Measurements from ENCODE around the gene SPA17. TPM values are rescaled to one million over a fixed set of nuclear protein-coding genes. Genes with fewer than 3 reads are reported as not detected.

Gene SPA17
- total RNA-seq, 4 donors from 2014 or later: 0.38 to 2.0 (median 0.44) TPM; not detected in 1

GRCh38 chr11:124718801-124719200 is 45.1 kb downstream of the SPA17 start:
- TF ChIP-seq POLR2A (IDR thresholded peaks at IDR 0.05) (no peak), CTCF (IDR thresholded peaks at IDR 0.05 in 4 of 5, conservative IDR thresholded peaks at IDR 0.05 in 1 of 5) (no peak)
- Histone ChIP-seq H3K9me3 (no peaks in the 10 kb centered on the region), H3K36me3 (no peaks in the 10 kb centered on the region), H3K27me3 (peaks cover 11 to 36% (median 18%) of the 10 kb centered on the region in 3 donors), H3K27ac (no peak overlapping the region), H3K4me1 (peaks cover 5 to 10% of the 10 kb centered on the region in 2 donors), H3K4me3 (no peak overlapping the region)
- in situ Hi-C loops (cut with MboI; ENCODE audit: low sequenced_read_pairs in 4 of 4): no loop called here
- ATAC-seq (no peak), DNase-seq (no peak)
- intact Hi-C loops (cut with DNase I; ENCODE audit: low total_unique reads): no loop called here

- ATAC-seq (no peak), DNase-seq (no peak)
- Histone ChIP-seq H3K27me3 (peaks cover 11 to 36% (median 22%) of the 10 kb centered on the region in 3 donors), H3K4me1 (peaks cover 5 to 10% of the 10 kb centered on the region in 2 donors), H3K4me3 (no peak overlapping the region), H3K9me3 (no peaks in the 10 kb centered on the region), H3K36me3 (no peaks in the 10 kb centered on the region), H3K27ac (no peak overlapping the region)
- TF ChIP-seq CTCF (IDR thresholded peaks at IDR 0.05 in 4 of 5, conservative IDR thresholded peaks at IDR 0.05 in 1 of 5) (no peak), POLR2A (IDR thresholded peaks at IDR 0.05) (no peak)
- intact Hi-C loops (cut with DNase I; ENCODE audit: low total_unique reads) (no loop called here), in situ Hi-C loops (cut with MboI; ENCODE audit: low sequenced_read_pairs in 4 of 4) (no loop called here)
Observed at GRCh38 chr11:124719534-124719933, 45.8 kb downstream of the SPA17 start.

- peaks cover 11 to 29% (median 20%) of the 10 kb centered on the region in 3 donors for H3K27me3 ChIP-seq
- no peak for DNase-seq
- in situ Hi-C loops (cut with MboI; ENCODE audit: low sequenced_read_pairs in 4 of 4): no loop called here
- TF ChIP-seq POLR2A (IDR thresholded peaks at IDR 0.05) (no peak), CTCF (IDR thresholded peaks at IDR 0.05 in 4 of 5, conservative IDR thresholded peaks at IDR 0.05 in 1 of 5) (no peak)
- intact Hi-C loops (cut with DNase I; ENCODE audit: low total_unique reads): no loop called here
- no peaks in the 10 kb centered on the region for H3K36me3 ChIP-seq
- no peak overlapping the region for H3K27ac ChIP-seq
- H3K4me1 ChIP-seq: peaks cover 5 to 10% of the 10 kb centered on the region in 2 donors
- no peak overlapping the region for H3K4me3 ChIP-seq
- no peaks in the 10 kb centered on the region for H3K9me3 ChIP-seq
- ATAC-seq: no peak
Observed at GRCh38 chr11:124722176-124722575, 48.5 kb downstream of the SPA17 start.

GRCh38 chr11:124724979-124725718 is 51.4 kb downstream of the SPA17 start:
- Histone ChIP-seq H3K9me3 (no peaks in the 10 kb centered on the region), H3K36me3 (no peaks in the 10 kb centered on the region), H3K4me3 (no peak overlapping the region), H3K27ac (no peak overlapping the region), H3K4me1 (no peaks in the 10 kb centered on the region), H3K27me3 (peaks cover 0 to 14% (median 12%) of the 10 kb centered on the region in 3 donors)
- in situ Hi-C loops (cut with MboI; ENCODE audit: low sequenced_read_pairs in 4 of 4): no loop called here
- no peak for TF ChIP-seq POLR2A (IDR thresholded peaks at IDR 0.05)
- no peak for TF ChIP-seq CTCF (IDR thresholded peaks at IDR 0.05 in 4 of 5, conservative IDR thresholded peaks at IDR 0.05 in 1 of 5)
- intact Hi-C loops (cut with DNase I; ENCODE audit: low total_unique reads): no loop called here
- DNase-seq (no peak), ATAC-seq (no peak)

All from gastrocnemius medialis (tissue), 4 donors.